Measurements from ENCODE around the gene ADARB1.

ADARB1 gene

DNA sequence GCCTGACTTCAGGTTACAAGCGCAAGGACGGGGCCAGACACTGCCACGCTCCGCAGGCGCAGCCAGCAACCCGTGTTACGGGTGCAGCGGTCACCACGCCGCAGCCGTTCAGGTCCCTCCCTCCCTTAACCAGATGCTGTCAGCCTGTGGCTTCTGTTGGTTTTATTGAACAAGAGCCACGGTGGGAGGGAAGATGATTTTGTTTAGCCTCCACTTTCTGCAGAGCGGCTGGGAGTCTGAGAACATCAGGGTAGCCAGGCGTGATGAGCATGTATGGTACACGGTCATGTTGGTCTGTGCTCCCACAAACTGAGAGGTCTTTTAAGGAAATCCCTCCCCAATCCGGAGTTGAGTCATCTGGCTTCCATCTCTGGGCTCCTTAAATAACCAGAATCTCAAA is 18.5 kb upstream of the ADARB1 start:
- no peak for DNase-seq

DNA sequence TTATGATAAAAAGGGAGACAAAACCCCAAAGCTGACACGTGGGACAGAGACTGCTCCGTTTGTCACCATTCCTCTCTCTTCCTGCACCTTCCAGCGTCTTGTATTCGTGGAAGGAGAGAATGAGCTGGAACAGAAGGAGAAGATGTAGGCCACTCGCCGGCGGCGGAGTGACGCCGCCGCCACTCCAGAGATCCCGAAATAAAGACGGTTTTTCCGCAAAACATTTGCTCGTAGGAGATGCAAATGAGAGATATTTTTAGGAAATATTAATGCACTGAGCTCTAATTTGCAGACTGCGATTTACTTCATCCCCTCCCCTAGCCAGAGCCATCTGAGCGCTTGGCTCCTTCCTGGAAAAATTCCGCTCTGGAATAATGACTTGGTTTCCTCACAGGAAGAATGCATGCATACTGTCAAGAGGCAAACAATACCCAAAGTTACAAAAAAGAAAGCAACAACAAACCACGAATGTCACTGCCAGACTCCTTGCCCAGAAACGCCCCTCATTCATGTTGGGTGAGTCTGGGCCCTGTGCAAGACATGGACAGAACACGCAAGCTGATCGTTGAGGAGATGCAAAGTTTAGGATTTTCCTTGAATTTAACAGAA is 18.0 kb upstream of the ADARB1 start:
- no peak for DNase-seq

DNA sequence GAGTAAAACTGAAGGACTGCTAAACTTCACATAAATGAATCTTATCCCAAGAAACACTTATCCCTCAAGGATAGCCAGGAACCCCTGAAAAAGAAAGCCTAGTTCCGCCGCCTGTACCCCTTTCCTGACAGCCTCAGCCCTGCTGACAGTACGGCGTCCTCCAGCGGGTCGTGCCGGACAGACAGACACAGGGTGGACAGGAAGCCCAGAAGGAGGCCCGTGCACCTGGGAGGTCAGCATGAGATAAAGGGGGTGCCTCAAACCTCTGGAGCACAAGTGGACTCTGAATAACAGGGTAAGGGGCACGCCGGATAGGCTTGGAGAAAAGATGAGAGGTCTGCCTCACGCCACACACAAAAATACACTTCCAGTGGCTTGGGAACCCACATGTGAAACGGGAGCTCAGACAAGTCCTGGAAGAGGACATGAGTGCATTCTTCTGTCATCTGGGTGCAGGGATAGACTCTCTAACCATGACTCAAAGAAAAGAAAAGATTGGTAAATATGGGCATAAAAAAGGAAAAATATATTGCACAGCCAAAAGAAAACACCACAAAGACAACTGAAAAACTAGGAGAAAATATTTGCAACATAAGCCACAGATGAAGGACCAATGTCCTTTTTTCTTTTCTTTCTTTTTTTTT is 17.3 kb upstream of the ADARB1 start:
- no peak for DNase-seq

DNA sequence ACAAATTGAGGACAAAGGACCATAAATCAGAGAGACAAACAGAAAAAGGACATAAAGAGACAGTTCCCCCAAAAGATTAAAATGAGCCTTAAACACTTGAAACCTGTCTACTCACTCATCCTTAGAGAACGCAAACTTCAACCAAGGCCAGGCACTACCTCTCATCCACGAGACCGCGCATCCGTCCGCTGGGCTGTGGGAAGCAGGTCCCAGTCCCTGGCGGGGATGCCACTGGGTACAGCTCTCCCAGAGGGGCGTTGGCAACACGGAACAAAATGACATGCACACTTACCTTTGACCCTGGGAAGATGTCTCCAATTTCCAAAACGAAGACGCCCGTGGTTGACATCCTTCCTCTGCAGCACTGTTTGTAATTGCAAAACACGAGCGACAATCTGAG is 16.5 kb upstream of the ADARB1 start:
- no peak for DNase-seq

- DNase-seq, result no peak
These were observed 15.3 kb upstream of the ADARB1 start for GRCh38 chr21:45059121-45059520.

GRCh38 chr21:45060089-45060488 is 14.3 kb upstream of the ADARB1 start:
- DNase-seq, result no peak

GRCh38 chr21:45060675-45061311 is 13.6 kb upstream of the ADARB1 start:
- DNase-seq, result no peak

DNA sequence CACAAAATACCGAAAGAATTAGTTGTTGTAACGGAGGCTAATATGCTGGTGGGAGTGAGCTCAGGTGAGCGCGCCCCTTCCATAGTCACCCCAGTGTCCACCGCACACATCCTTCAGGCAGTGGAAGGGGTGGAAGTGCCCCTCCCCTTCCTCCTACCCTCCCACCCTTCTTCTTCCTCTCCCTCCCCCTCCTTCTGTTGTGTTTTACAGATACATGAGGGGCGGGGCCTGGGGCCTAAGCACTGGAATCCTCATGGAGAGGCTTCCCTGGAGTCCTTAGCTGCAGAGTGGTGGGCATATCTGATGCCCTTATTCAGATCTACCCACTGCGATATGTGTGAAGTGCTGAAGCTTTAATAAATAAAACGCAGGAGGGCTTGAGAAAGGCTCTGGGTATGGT is 10.3 kb upstream of the ADARB1 start:
- no peak for DNase-seq

GRCh38 chr21:45064618-45065399 is 9.6 kb upstream of the ADARB1 start:
- no peak for DNase-seq

- DNase-seq, result no peak
These were observed 6.7 kb upstream of the ADARB1 start for GRCh38 chr21:45067462-45068285.

DNA sequence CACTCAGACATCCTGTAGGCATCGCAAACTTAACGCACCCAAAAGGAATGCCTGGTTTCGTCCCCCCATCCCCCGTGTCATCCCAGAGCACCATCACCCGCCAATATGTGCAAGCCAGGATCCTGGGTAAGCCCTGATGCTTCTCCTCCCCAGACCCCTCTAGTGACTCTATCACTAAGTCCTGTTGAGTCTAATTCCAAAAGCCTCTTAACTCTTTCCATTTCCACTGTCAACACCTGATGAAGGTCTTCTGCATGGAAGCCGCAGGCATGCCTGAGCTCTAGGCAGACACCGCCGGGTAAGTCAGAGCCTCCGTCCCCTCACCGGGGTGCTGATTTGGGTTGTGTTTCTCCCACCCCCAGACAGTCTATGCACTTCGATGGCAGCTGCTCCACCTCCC is 5.3 kb upstream of the ADARB1 start:
- no peak for DNase-seq

GRCh38 chr21:45069711-45070110 is 4.7 kb upstream of the ADARB1 start:
- no peak for DNase-seq

GRCh38 chr21:45071078-45071873 is 3.1 kb upstream of the ADARB1 start:
- no peak for DNase-seq

GRCh38 chr21:45071874-45072737 is 2.3 kb upstream of the ADARB1 start:
- no peak for DNase-seq

DNA sequence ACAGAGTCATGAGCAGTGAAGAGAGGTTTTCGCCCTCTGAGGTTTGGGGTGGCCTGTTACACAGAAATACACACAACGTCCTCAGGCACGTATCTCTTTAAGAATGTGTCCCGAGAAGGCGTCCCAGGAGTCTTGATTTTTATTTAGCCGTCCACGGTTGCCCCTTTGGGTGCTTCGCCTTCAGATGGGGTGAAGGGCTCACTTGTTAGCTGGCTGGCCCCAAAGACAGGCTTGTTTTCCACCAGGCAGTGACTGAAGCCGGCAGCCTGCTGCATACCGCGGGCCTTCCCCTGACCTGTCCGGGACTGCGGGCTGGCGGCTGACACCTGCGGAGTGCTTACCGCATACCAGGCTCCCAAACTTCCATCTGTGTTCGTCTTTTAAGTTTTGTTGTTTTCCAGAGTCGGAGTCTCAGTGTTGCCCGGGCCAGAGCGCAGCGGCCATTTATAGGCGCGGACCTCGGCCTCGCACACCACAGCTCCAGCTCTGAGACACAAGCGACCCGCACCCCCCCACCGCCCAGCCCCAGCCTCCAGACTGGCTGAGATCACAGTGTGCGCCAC is 1.6 kb upstream of the ADARB1 start:
- no peak for DNase-seq

DNA sequence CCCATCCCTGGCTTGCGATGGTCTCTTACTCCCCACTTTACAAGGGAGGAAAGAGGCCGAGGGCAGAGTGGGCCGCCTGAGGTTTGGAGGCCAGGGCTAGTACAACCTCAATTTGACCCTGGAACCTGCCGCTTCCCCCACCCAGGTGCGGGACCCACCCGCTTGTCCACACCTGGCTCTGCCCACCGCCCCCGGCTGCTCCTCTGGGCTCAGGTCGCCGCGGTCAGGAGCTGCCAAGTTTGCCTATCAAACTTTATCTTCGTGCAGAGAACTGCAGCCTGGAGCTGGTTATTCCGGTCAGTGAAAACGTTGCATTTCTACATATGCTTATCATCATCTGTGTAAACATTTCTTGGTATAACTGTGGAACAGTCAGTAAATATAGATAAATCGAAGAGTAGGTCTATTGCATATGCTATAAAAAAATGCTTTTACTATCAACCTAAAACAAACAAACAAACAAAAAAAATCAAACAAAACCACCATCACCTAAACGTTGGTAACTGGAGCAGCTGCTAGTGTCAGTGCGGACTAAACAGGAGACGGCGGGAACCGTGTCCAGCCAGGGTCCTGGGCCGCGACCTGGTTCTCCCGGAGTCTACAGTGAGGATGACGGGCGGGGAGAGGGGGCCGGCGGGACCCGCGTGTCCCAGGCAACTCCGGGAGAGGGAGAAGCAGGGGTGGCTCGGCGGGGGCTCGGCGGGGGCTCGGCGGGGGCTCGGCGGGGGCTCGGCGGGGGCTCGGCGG is 906 bp upstream of the ADARB1 start:
- DNase-seq, result no peak

DNA sequence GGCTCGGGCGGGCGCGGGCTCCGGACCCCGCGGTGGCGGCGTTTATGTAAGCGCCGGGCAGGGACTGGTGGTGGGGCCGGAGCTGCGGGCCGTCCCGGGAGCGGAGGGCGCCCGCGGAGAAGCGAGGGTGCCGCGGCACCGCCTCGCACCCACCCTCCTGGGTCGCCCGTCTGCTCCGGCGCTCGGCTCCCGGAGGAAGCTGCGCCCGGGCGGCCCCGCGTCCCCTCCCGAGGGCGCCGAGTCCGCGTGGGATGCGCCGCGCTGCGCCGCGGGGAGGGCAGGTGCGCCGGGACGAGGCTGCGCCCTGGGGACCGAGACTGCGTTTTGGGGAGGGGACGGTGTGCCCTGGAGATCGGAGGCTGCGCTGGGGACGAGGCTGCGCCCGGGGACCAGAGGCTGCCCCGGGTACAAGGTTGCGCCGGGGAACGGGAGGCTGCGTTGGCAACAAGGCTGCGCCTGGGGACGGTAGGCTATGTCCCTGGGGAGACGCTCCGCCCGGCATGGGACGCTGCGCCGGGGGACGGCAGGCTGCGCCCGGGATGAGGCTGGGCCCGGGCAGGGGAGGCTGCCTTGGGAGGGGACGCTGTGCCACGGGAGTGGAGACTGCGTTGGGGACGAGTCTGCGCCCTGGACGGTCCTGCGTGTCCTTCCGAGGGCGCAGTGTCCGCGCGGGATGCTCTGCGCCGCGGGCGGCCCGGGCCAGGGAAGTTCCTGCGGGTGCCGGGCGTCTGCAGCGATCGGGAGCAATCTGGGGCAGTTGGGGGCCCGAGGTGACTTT is 627 bp downstream of the ADARB1 start:
- no peak for DNase-seq

DNA sequence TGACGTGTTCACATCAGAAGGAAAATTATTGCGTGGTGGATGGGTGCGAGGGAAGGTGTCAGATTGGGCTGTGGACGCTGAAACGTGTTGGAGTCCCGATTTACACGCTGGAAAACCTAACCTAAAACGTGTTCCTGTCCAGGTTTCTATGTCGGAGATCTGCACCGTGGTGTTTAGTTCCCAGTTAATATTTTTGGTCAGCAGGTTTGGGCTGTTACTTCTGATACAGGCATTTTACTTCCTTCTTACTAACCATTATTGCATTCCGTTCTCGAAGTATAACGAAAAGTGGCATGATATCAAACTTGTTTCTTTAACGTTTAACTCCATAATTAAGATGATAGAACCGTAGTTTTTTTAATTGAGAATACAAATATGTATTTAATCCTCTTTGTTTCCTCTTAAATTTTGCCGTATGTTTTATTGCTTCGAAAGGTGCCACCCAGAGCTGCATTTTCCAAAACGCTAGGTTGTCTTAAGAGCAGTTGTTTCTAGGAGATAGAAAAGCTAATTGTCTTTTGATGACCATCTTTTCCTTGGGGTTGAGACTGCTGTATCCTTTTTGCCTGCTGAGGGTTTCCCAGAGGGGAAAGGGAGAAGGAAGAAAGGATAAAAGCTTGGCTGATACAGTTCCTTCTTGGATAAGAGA is 1.3 kb downstream of the ADARB1 start:
- no peak for DNase-seq
